A549 (cell line): ENCODE measurements around the gene METTL16. TPM values are rescaled to one million over a fixed set of nuclear protein-coding genes. Genes with fewer than 3 reads are reported as not detected.

ENCODE experiments used
- ATAC-seq, 2 experiments: fragments of 200-7000 bp in 1 of 2; fragments of >200 bp in 1 of 2; cut with Nextera tagmentation in 1 of 2; cut with Tn5 transposase in 1 of 2; 3 replicates each; pipeline versions ENCODE4 v1.8.0 to v1.9.1; 2018 to 2020; ENCODE audit warnings: mild to moderate bottlenecking in 1 of 2, moderate library complexity in 1 of 2
- CTCF ChIA-PET: fragments of 300-600 bp; sonication (Branson Sonifier 250); formaldehyde crosslinking; extraction: SDS; loops from one replicate; lab custom pipeline; 2021; ENCODE audit warnings: antibody characterized with exemption, inconsistent platforms; lab: Yijun Ruan, JAX
- POLR2A ChIA-PET: fragments of 350-600 bp; formaldehyde crosslinking; extraction: SDS; loops from one replicate; lab custom pipeline; 2021; ENCODE audit warnings: antibody characterized with exemption, inconsistent platforms; lab: Yijun Ruan, JAX
- DNase-seq, 2 experiments: peaks; one replicate each; pipeline versions ENCODE4 v3.0.0 to v3.0.0-alpha.2; 2011 to 2016; ENCODE audit warnings: low read depth in 1 of 2, low spot score in 1 of 2
- FAIRE-seq: peaks from 2 replicates; lab custom pipeline; 2011; peaks lifted over from hg19 to GRCh38; lab: Jason Lieb, UNC
- H3K27ac ChIP-seq, 2 experiments: fragments of >200 bp; sonication (Bioruptor Twin); formaldehyde crosslinking; 3 replicates each; pipeline ENCODE4 v1.5.1; 2016 to 2017
- H3K4me1 ChIP-seq: fragments of >200 bp; sonication (Bioruptor Twin); formaldehyde crosslinking; 3 replicates; pipeline ENCODE4 v1.6.1; 2016
- H3K4me2 ChIP-seq: fragments of >200 bp; sonication (Bioruptor Twin); formaldehyde crosslinking; 3 replicates; pipeline ENCODE4 v1.6.1; 2016
- H3K4me3 ChIP-seq: fragments of >200 bp; sonication (Bioruptor Twin); formaldehyde crosslinking; 3 replicates; pipeline ENCODE4 v1.5.1; 2016
- H3K9me3 ChIP-seq: fragments of >200 bp; sonication (Bioruptor Twin); formaldehyde crosslinking; 3 replicates; pipeline ENCODE4 v1.6.1; 2016
- ATOH8 ChIP-seq: fragments of 250-450 bp; sonication (Bioruptor Pico); IDR thresholded peaks from 2 replicates; pipeline ENCODE4 v1.5.0; 2020; ENCODE audit warnings: low read depth, mild to moderate bottlenecking, moderate library complexity
- CBX8 ChIP-seq: fragments of 200-600 bp; sonication (generic); IDR thresholded peaks from 2 replicates; pipeline ENCODE4 v1.6.1; 2016
- CHD2 ChIP-seq: fragments of 150-350 bp; IDR thresholded peaks from 2 replicates; pipeline ENCODE4 v1.6.1; 2014; ENCODE audit warnings: low read length; ENCODE audit not compliant: partially characterized antibody
- CHD4 ChIP-seq: fragments of 200-600 bp; sonication (generic); IDR thresholded peaks from 2 replicates; pipeline ENCODE4 v1.6.1; 2016; ENCODE audit warnings: antibody characterized with exemption, mild to moderate bottlenecking, borderline replicate concordance
- EHF ChIP-seq: fragments of 250-450 bp; sonication (Bioruptor Pico); IDR thresholded peaks from 2 replicates; pipeline ENCODE4 v1.5.0; 2020; ENCODE audit warnings: mild to moderate bottlenecking
- ESRRA ChIP-seq: fragments of 150-350 bp; IDR thresholded peaks from 2 replicates; pipeline ENCODE4 v1.6.1; 2014; ENCODE audit warnings: mild to moderate bottlenecking, low read length, borderline replicate concordance
- FOSB ChIP-seq: fragments of 250-450 bp; sonication (Bioruptor Pico); IDR thresholded peaks from 2 replicates; pipeline ENCODE4 v1.5.0; 2020; ENCODE audit warnings: mild to moderate bottlenecking, moderate library complexity
- FOSL2 ChIP-seq, 2 experiments: fragments of 450-650 bp in 1 of 2; fragments of >200 bp in 1 of 2; sonication (Bioruptor Twin) in 1 of 2; formaldehyde crosslinking; IDR thresholded peaks; 2 replicates each; pipeline versions ENCODE4 v1.5.0 to v1.6.1; 2016 to 2020; ENCODE audit warnings: mild to moderate bottlenecking in 1 of 2, moderate library complexity in 1 of 2
- HOXA7 ChIP-seq: fragments of 250-450 bp; sonication (Bioruptor Pico); IDR thresholded peaks from 2 replicates; pipeline ENCODE4 v1.5.0; 2020; ENCODE audit warnings: mild to moderate bottlenecking, moderate library complexity
- HOXB13 ChIP-seq: fragments of 250-450 bp; sonication (Bioruptor Pico); IDR thresholded peaks from 2 replicates; pipeline ENCODE4 v1.5.0; 2020; ENCODE audit warnings: low read depth, mild to moderate bottlenecking, moderate library complexity
- MAX ChIP-seq: IDR thresholded peaks from 2 replicates; pipeline ENCODE4 v1.6.1; 2012
- MYC ChIP-seq: IDR thresholded peaks from 2 replicates; pipeline ENCODE4 v1.6.1; 2012; ENCODE audit warnings: mild to moderate bottlenecking, inconsistent platforms, low read length, improper control_type of control experiment, borderline replicate concordance
- PHF8 ChIP-seq: fragments of 200-600 bp; sonication (generic); IDR thresholded peaks from 2 replicates; pipeline ENCODE4 v1.6.1; 2016; ENCODE audit warnings: low read depth, mild to moderate bottlenecking, antibody characterized with exemption, moderate library complexity, borderline replicate concordance
- POLR2A ChIP-seq: IDR thresholded peaks from 2 replicates; pipeline ENCODE4 v1.6.1; 2012; ENCODE audit warnings: mild to moderate bottlenecking, low read length
- RARB ChIP-seq: fragments of 250-450 bp; sonication (Bioruptor Pico); IDR thresholded peaks from 2 replicates; pipeline ENCODE4 v1.8.0; 2021; ENCODE audit warnings: mild to moderate bottlenecking, moderate library complexity
- SREBF2 ChIP-seq: fragments of 450-650 bp; IDR thresholded peaks from 2 replicates; pipeline ENCODE4 v1.6.1; 2014; ENCODE audit warnings: mild to moderate bottlenecking, moderate library complexity
- TP53 ChIP-seq: fragments of 250-450 bp; sonication (Bioruptor Pico); IDR thresholded peaks from 2 replicates; pipeline ENCODE4 v1.5.0; 2021; ENCODE audit warnings: mild to moderate bottlenecking, moderate library complexity
- USF2 ChIP-seq: fragments of 450-650 bp; IDR thresholded peaks from 2 replicates; pipeline ENCODE4 v1.6.1; 2014; ENCODE audit warnings: antibody characterized with exemption
- WGBS: methylation state at CpG from one replicate; pipeline ENCODE4 v1.1.6; 2017; ENCODE audit errors: missing lambda C conversion rate; 5-methylcytosine and 5-hydroxymethylcytosine counted together
- polyA plus RNA-seq, 4 experiments: library from polyadenylated mRNA; depleted of rRNA in 3 of 4; stranded (reverse); fragments of >200 nt; fragmentation: RNase III in 1 of 4; extraction: RNeasy Plus Mini Kit Qiagen cat#74134 plus additional on column Dnase treatment in 1 of 4; gene quantifications; 2 replicates in 3 of 4; 3 replicates in 1 of 4; pipeline ENCODE4 v1.2.3, GENCODE V29; 2011 to 2017
- TF ChIP-seq, protein P1 (sequence below): IDR thresholded peaks from 2 replicates; pipeline ENCODE4 v1.6.1; 2012; ENCODE audit warnings: low read depth, borderline replicate concordance
- TF ChIP-seq, protein P2 (sequence below): fragments of 200-600 bp; sonication (generic); IDR thresholded peaks from 2 replicates; pipeline ENCODE4 v1.6.1; 2016; ENCODE audit warnings: antibody characterized with exemption, mild to moderate bottlenecking, moderate library complexity
- TF ChIP-seq, protein P3 (sequence below): fragments of 150-350 bp; IDR thresholded peaks from 2 replicates; pipeline ENCODE4 v1.6.1; 2014; ENCODE audit warnings: low read depth, mild to moderate bottlenecking, low read length
- TF ChIP-seq, protein P4 (sequence below): fragments of >200 bp; sonication (Bioruptor Twin); formaldehyde crosslinking; IDR thresholded peaks from 3 replicates; pipeline ENCODE4 v1.6.1; 2016
- TF ChIP-seq, protein P5 (sequence below): IDR thresholded peaks from 2 replicates; pipeline ENCODE4 v1.6.1; 2012
- TF ChIP-seq, protein P6 (sequence below): fragments of 250-450 bp; sonication (Bioruptor Pico); IDR thresholded peaks from 2 replicates; pipeline ENCODE4 v1.5.0; 2021; ENCODE audit warnings: mild to moderate bottlenecking, moderate library complexity, borderline replicate concordance

Gene METTL16
- polyA plus RNA-seq, 2 of the 4 experiments (the other 2 are of a cell fraction): 26.5 to 58.0 TPM

DNA sequence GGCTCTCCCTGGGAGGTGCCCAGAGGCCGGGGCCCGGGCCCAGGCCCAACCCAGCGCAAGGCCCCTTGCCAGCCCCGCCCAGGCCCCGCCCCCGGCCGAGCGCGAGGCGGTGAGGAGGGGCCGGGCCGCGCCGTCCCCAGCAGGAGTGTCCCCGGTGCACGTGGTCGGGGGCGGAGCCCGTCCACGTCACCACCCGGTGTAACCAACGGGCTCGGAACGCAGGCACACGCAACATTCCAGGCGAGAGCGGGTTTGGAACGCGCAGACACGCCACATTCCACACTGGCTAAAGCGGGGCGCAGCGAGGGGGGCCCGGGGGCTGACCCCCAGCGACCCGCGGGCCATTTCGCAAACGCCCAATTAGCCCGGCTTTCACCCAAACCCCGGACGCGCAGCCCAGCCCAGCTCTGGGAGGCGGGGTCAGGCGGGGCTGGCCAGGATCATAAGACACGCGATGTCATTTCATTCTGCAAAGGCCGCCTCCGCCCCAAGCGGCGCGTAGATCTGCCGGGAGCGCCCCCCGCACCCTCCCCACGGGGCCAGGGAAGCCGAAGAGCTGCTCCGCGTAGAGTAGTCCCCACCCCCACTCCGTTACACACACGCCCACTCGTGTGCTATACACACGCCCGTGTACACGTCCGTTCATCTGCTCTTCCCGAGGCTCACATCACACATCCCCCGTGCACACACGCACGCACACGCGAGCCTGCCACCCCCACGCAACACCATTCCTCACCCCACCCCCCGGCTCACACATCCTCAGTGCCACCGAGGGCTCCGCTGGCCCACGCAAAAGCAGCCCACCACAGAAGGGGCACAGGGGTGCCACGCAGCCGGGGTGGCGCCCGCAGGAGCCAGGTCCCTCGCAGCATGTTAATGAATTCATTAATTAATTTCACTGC, 111.9 kb downstream of the METTL16 start:
- Histone ChIP-seq H3K4me3 (peak overlapping the region; percentile 99), H3K4me1 (peaks cover 60% of the 10 kb centered on the region), H3K9me3 (no peaks in the 10 kb centered on the region), H3K4me2 (peak overlapping the region; percentile 99), H3K27ac (peak overlapping the region; percentile 95 to 97)
- DNase-seq: peak; percentile 96 to 98
- ATAC-seq: peak; percentile 27 to 66
- CTCF ChIA-PET: interaction anchor here (0.6 to 28.1 kb wide), 5 partner anchors 13 to 215 kb away, joined by 3 to 1099 read pairs (median 4); no protein-coding TSS in a partner anchor
- WGBS: under 1% methylated on average over 42 of the region's 82 CpGs
- POLR2A ChIA-PET: interaction anchor here (0.8 to 1.4 kb wide), 4 partner anchors 12 to 17 kb away, joined by 3 to 9 read pairs (median 7); no protein-coding TSS in a partner anchor
- FAIRE-seq: no peak
- TF ChIP-seq FOSB (CRISPR knock-in tag) (peak; percentile 89), ESRRA (no peak), RARB (CRISPR knock-in tag) (peak; percentile 86; the same call in 1 of the 2 replicates), SREBF2 (no peak), CBX8 (no peak), ATOH8 (no peak; the same call in 1 of the 2 replicates), TP53 (CRISPR knock-in tag) (peak; percentile 88), MAX (peak; percentile 97), HOXA7 (peak; percentile 84), MYC (peak; percentile 96), HOXB13 (no peak), USF2 (peak; percentile 76), POLR2A (peak; percentile 48), PHF8 (peak; percentile 55), FOSL2 (IDR thresholded peaks at IDR 0.05) (no peak), FOSL2 (CRISPR knock-in tag; IDR thresholded peaks at IDR 0.05) (peak; percentile 35; the same call in 1 of the 2 replicates), CHD2 (peak; percentile 24), CHD4 (0 out of 2 replicates have a peak, but pooled peaks have one; percentile 52), EHF (no peak; the same call in 1 of the 2 replicates)
- TF ChIP-seq, protein P1, sequence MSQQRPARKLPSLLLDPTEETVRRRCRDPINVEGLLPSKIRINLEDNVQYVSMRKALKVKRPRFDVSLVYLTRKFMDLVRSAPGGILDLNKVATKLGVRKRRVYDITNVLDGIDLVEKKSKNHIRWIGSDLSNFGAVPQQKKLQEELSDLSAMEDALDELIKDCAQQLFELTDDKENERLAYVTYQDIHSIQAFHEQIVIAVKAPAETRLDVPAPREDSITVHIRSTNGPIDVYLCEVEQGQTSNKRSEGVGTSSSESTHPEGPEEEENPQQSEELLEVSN: 0 out of 2 replicates have a peak, but pooled peaks have one; percentile 15
- TF ChIP-seq, protein P2, sequence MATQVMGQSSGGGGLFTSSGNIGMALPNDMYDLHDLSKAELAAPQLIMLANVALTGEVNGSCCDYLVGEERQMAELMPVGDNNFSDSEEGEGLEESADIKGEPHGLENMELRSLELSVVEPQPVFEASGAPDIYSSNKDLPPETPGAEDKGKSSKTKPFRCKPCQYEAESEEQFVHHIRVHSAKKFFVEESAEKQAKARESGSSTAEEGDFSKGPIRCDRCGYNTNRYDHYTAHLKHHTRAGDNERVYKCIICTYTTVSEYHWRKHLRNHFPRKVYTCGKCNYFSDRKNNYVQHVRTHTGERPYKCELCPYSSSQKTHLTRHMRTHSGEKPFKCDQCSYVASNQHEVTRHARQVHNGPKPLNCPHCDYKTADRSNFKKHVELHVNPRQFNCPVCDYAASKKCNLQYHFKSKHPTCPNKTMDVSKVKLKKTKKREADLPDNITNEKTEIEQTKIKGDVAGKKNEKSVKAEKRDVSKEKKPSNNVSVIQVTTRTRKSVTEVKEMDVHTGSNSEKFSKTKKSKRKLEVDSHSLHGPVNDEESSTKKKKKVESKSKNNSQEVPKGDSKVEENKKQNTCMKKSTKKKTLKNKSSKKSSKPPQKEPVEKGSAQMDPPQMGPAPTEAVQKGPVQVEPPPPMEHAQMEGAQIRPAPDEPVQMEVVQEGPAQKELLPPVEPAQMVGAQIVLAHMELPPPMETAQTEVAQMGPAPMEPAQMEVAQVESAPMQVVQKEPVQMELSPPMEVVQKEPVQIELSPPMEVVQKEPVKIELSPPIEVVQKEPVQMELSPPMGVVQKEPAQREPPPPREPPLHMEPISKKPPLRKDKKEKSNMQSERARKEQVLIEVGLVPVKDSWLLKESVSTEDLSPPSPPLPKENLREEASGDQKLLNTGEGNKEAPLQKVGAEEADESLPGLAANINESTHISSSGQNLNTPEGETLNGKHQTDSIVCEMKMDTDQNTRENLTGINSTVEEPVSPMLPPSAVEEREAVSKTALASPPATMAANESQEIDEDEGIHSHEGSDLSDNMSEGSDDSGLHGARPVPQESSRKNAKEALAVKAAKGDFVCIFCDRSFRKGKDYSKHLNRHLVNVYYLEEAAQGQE: peak; percentile 17; the same call in 1 of the 2 replicates
- TF ChIP-seq, protein P3, sequence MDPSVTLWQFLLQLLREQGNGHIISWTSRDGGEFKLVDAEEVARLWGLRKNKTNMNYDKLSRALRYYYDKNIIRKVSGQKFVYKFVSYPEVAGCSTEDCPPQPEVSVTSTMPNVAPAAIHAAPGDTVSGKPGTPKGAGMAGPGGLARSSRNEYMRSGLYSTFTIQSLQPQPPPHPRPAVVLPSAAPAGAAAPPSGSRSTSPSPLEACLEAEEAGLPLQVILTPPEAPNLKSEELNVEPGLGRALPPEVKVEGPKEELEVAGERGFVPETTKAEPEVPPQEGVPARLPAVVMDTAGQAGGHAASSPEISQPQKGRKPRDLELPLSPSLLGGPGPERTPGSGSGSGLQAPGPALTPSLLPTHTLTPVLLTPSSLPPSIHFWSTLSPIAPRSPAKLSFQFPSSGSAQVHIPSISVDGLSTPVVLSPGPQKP: no peak
- TF ChIP-seq, protein P4, sequence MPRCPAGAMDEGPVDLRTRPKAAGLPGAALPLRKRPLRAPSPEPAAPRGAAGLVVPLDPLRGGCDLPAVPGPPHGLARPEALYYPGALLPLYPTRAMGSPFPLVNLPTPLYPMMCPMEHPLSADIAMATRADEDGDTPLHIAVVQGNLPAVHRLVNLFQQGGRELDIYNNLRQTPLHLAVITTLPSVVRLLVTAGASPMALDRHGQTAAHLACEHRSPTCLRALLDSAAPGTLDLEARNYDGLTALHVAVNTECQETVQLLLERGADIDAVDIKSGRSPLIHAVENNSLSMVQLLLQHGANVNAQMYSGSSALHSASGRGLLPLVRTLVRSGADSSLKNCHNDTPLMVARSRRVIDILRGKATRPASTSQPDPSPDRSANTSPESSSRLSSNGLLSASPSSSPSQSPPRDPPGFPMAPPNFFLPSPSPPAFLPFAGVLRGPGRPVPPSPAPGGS: peak; percentile 69; the same call in 2 of the 3 replicates
- TF ChIP-seq, protein P5, sequence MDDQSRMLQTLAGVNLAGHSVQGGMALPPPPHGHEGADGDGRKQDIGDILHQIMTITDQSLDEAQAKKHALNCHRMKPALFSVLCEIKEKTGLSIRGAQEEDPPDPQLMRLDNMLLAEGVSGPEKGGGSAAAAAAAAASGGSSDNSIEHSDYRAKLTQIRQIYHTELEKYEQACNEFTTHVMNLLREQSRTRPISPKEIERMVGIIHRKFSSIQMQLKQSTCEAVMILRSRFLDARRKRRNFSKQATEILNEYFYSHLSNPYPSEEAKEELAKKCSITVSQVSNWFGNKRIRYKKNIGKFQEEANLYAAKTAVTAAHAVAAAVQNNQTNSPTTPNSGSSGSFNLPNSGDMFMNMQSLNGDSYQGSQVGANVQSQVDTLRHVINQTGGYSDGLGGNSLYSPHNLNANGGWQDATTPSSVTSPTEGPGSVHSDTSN: no peak; the same call in 1 of the 2 replicates
- TF ChIP-seq, protein P6, sequence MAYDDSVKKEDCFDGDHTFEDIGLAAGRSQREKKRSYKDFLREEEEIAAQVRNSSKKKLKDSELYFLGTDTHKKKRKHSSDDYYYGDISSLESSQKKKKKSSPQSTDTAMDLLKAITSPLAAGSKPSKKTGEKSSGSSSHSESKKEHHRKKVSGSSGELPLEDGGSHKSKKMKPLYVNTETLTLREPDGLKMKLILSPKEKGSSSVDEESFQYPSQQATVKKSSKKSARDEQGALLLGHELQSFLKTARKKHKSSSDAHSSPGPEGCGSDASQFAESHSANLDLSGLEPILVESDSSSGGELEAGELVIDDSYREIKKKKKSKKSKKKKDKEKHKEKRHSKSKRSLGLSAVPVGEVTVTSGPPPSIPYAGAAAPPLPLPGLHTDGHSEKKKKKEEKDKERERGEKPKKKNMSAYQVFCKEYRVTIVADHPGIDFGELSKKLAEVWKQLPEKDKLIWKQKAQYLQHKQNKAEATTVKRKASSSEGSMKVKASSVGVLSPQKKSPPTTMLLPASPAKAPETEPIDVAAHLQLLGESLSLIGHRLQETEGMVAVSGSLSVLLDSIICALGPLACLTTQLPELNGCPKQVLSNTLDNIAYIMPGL (CRISPR knock-in tag): 0 out of 2 replicates have a peak, but pooled peaks have one; percentile 49
